Head of caudate nucleus (tissue), 42 donors: ENCODE data around the gene NTN1.

ENCODE experiments used
- DNase-seq, 42 donors: peaks; one replicate each; pipeline versions ENCODE4 v3.0.0 to v3.0.0-alpha.2; 2020 to 2021; ENCODE audit warnings: mixed read lengths in 7 of 42
- intact Hi-C: fragments of 100-400 bp; cut with DNase I; formaldehyde crosslinking; loops from one replicate; pipeline ENCODE4 v1.15.0; 2022

The NTN1 gene

DNA sequence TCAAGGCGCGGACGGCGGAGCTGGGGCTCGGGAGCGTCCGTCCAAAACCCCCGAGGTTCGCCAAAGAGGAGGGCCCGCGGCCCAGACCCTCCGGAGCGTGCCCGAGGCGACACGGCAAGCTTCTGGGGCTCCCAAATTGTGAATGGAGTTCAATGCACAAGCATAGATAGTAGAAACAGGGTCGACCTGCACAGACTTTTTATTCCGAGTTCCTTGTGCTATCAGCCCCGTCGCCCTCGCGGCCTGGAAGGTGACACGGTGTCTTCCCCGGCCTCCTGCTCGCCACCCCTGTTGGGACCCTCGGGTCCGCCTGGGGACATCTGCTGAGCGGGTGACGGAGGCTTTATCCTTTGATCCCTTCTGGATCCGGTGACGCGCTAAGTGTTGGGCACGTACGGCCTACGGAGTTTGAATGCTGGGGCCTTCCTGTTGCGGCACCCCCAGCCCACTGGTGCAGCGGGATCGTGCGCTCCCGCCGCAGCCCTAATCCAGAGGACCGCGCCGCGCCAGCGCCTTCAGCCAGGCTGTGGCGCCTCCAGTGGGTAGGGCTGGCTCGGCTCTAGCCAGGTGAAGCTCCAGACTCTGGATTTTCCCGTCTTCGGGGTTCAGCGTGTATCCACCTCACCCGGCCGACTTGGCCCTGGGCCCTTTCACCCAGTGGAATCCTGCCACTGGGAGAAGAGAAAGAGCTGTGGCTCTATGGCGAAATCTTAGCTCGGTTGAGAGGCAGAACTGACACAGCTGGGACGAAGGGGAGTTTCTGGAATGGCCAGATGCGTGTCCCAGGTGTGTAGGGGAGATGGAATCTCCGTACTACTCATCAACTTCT lies 17.0 kb upstream of the NTN1 start:
- no peak for DNase-seq
- intact Hi-C loops: no loop called here

DNA sequence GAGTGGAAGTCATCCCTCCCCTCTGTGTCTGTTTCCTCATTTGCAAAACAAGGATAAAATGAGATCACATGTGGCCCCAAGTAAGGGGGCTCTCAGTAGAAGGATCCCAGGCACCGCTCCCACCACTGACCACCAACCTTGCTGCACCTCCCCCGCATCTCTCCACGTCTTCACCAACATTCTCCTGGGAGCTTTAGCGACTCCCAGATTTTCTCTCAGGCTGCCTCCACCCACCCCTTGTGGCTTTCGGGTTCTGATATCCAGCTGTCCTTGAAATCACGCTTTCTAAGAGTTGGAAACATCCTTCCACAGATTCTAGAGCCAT lies 16.4 kb upstream of the NTN1 start:
- DNase-seq: no peak
- intact Hi-C loops: no loop called here

DNA sequence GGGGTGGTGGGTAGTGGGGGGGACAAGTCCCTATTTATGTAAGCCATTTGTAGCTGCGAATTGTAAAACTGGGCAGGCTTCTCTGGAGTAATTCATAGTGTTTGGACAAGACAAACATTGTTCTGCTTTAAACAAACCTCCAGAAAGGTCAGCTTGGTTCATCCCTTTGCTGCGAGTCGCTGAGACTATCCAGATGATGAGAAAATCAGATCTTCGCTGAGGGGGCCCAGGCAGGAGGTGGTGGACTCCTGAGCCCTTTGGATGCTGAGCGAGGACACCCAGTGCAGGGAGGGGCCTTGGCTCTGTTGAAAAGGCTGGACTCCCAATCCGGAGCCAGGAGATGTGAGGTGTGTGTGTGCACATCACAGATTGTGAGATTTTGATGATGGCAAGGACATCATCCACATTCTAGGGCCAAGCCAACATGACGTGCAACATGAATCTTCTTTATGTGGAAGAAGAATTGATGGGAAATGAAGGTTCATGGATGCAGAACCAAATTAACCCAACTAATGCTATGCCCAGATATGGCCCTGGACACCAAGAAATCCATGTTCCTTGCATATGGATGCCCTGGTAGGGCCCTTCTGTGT lies 15.0 kb upstream of the NTN1 start:
- no peak for DNase-seq
- intact Hi-C loops: no loop called here

DNA sequence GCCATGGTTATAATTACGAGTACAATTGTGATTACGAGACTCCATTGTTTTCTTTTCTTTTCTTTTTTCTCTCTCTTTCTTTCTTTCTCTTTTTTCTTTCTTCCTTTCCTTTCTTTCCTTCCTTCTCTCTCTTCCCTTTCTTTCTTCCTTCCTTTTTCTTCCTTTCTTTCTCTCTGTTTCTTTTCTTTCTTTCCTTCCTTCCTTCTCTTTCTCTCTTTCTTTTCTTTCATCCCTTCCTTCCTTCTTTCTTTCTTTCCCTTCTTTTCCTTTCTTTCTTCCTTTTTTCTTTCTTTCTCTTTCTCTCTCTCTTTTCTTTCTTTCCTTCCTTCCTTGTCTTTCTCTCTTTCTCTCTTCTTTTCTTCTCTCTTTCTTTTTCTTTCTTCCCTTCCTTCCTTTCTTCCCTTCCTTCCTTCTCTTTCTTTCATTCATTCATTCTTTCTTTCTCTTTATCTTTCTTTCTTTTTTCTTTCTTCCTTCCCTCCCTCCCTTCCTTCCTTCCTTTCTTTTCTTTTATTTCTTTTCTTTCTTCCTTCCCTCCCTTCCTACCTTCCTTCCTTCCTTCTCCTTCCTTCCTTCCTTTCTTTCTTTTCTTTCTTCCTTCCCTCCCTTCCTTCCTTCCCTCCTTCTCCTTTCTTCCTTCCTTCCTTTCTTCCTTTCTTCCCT lies 14.1 kb upstream of the NTN1 start:
- intact Hi-C loops: no loop called here
- DNase-seq: no peak

DNA sequence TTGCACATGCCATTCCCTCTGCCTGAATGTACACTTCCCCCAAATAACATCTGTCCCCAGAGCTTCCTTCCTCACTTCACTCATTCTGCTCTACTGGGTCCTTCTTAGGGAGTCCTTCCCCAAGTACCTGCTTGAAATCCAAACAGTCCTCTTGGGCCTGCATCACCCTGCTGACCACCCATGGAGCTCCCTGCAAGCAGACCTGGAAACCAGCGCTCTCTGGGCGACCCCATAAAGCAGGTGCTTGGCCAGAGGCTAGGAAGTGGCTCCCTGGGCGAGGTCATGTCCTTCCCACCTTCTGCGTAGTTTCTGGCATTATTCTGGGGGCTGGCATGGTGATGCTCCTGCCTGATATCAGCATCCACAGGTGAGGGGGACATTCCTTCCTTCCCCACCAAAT lies 12.2 kb upstream of the NTN1 start:
- intact Hi-C loops: no loop called here
- no peak for DNase-seq

DNA sequence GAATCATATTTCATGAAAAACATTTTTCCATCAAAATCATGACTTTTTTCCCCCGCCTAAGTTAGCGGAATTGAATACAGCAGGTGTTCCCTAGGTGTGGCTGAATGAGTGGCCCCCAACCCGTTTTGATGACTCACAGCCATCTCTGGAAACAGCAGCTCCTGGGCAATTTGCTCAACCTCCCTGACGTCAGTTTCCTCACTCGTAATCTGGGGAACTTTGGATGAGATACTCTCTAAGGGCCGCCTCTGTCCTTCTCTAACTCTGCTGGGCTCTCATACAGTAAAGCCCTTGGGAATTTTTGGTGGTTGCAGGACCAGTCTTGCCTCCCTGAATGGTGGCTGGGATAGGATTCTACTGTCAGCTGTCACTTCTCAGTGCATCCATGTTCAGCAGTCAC lies 11.6 kb upstream of the NTN1 start:
- no peak for DNase-seq
- intact Hi-C loops: no loop called here

DNA sequence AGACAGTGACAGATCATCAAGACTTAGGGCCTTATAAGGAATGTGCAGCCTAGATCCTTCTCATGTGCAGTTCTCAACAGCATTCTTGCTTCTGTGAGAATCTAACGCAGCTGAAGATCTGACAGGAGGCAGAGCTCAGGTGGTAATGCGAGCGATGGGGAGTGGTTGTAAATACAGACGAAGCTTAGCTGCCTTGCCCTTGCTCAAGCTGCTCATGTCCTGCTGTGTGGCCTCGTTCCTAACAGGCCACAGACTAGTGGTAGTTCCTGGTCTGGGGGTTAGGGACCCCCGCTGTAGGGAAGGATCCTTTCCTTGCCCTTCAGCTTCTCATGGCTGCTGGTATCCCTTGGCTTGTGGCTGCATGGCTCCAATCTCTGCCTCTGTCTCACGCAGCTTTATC lies 10.3 kb upstream of the NTN1 start:
- no peak for DNase-seq
- intact Hi-C loops: no loop called here

DNA sequence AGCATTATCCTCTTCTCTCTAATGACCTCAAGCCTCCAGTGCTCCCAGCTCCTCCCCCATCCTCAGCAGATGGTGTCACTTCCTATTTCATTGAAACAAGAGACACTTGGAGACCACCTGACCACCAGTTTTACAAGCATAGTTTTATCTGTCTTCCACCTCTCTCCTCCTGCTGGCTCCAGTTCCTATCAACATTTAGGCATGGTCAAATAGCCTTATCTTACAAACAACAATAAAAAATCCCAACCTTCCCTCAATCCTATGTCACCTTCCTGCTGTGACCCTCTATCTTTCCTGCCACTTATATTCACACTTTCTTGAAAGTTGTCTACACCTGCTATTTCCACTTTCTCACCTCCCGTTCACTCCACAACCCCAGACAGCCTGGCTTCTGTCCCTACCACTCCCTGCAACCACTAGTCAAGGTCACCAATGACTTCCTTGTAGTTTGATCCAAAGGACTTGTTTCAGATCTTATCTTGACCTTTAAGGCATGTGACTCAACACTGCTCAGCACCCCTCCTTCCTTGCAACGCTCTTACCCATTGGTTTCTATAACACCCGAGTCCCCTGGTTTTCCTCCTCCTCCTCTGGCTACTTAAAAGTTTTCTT lies 4.3 kb upstream of the NTN1 start:
- intact Hi-C loops: no loop called here
- DNase-seq: peak in 1 of 42 donors; percentile 7

DNA sequence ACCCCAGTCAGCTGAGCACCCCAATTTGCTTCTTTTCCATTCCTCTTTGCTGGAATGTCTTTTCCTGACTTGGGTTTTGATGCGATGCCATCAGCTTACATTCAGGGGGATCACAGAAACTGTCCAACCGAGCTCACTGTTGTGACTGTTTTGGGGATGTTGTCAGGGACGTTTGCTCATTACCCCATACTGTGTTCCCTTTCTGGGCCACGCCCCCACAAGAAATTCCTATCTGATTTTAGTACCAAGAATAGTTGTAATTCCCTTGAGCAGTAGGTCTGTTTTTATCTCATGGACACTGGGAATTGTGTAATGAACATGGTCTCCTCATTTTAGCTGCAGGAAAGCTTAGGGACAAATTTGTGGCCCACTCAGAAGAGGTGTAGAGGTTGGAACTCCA lies 2.6 kb upstream of the NTN1 start:
- DNase-seq: no peak
- intact Hi-C loops: no loop called here

DNA sequence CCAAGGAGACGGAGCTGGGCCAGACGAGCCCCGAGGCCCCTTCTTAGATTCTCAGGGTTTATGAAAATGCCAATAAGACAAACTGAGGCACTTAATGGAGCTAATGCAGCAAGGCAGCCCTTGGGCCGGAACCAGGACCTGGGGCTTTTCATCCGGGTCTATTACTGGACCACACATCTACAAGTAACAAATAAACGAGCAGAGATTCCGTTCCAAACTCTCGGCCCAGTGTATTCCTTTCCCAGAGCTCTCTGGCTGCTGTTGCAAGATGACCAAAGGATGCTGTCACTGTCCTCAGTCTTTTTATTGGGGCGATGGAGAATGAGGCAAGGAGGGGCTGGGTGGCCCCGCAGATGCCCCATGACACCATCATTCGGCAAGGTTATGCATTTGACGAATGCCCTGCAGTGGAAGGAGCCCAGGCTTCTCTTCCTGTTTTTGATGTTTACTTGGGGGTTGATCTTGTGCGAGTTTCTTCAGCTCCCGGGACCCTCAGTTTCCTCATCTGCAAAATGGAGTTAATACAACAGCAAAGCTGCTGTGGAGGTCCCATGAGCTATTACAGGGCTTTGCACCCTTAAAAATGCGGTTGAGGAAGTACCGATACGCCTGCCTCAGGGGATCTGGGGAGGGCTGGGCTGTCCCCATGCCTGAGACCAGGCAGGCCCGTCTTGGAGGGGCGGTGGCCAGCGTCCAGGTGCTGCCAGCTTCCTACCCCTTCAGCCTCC lies 1.1 kb upstream of the NTN1 start:
- intact Hi-C loops: no loop called here

DNA sequence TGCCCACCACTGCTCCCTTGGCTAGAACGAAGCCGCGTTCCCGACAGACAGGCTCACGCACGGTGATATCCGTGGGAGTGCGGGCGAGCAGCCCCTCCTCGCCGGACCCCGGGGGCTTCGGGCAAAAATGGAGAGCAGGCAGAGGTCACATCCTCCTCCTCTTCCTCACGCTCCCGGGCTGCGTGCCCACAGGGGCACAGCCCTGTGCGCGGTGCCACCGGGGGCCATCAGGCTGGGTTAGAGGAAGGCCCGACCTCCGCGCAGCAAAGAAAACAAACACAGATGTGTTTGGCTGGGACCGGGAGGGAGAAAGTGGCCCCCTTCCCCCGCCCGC lies 519 bp upstream of the NTN1 start:
- intact Hi-C loops: no loop called here
- no peak for DNase-seq

More for the DNA sequence above, 1.1 kb upstream of the NTN1 start:
- DNase-seq: peak in 1 of 42 donors; percentile 9

DNA sequence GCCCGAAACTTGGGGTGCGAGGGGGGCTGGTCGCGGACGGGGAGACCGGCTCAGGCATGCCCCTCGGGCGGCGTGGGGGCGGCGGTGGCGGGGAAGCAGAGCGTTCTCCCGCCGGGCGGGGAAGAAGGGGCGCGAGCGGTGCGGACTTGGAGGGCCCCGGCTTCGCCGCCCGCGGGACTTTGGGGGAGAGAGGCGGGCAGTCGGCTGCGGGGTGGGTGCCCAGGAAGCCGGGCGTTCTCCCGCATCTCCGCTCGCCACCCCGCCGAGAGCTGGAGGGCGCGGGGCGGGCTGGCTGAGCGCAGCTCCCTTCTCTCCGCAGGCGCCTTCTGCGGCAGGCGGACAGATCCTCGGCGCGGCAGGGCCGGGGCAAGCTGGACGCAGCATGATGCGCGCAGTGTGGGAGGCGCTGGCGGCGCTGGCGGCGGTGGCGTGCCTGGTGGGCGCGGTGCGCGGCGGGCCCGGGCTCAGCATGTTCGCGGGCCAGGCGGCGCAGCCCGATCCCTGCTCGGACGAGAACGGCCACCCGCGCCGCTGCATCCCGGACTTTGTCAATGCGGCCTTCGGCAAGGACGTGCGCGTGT lies 772 bp downstream of the NTN1 start:
- DNase-seq: peak in 3 of 42 donors; percentile 4 to 33 (median 14)
- intact Hi-C loops: no loop called here

DNA sequence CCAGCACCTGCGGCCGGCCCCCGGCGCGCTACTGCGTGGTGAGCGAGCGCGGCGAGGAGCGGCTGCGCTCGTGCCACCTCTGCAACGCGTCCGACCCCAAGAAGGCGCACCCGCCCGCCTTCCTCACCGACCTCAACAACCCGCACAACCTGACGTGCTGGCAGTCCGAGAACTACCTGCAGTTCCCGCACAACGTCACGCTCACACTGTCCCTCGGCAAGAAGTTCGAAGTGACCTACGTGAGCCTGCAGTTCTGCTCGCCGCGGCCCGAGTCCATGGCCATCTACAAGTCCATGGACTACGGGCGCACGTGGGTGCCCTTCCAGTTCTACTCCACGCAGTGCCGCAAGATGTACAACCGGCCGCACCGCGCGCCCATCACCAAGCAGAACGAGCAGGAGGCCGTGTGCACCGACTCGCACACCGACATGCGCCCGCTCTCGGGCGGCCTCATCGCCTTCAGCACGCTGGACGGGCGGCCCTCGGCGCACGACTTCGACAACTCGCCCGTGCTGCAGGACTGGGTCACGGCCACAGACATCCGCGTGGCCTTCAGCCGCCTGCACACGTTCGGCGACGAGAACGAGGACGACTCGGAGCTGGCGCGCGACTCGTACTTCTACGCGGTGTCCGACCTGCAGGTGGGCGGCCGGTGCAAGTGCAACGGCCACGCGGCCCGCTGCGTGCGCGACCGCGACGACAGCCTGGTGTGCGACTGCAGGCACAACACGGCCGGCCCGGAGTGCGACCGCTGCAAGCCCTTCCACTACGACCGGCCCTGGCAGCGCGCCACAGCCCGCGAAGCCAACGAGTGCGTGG lies 1.5 kb downstream of the NTN1 start:
- peak in 4 of 42 donors; percentile 13 to 44 (median 24) for DNase-seq
- intact Hi-C loops: no loop called here

DNA sequence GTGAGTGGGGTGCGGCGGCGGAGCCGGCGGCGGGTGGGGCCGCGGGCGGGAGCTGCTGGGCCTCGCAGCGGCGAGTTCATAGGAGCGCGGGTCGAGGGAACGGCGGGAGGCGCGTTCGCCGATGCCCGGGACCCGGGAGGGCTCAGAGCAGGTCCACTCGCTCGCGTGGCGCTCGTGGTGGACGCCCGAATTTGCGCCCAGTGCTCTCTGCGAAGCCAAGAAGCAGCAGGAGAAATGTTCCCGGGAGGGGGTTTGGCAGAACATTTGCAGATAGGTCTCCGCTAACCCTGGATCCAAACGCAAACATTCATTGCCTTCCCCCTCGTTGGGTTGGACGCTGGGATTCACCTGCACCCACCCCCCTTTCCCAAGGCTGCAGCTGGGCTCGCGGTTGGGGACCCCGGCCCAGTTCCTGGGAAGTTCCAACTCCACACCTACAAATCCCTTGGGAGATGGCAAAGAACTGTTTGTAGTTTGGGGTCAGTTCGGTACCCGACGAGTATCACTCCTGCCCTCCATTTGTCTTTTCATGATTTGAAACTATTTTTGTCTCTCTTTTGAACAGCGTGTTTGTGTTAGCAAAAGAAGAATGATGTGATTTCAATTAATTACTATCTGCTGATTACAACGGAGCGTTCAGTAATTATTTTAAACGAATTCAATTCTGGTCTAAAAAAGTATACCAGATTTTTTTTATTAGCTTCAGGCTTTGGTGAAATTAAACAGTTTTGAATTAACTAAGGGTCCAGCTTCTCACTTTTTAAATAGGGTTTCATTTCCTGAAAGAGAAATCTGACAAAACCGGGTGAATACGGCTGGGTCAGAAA lies 2.3 kb downstream of the NTN1 start:
- DNase-seq: no peak
- intact Hi-C loops: no loop called here

DNA sequence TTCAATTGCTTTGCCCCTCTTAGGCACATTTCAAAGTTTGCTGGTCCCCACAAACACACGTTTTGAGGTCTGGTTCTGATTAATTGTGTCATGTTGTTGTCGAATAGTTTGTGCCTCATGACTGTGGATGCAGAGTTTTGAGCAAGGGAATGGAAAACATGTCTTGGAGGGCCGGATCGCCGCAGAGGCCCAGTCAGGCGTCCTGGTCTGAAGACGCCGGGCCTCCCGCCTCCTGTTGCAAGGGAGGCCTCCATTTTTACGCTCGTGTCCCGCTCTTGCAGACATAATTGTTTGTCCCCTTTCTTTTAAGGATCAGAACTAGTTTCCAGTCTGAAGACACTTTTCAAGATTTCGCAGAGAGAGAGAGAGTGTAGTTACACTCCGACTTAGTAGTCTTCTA lies 3.2 kb downstream of the NTN1 start:
- intact Hi-C loops: no loop called here

DNA sequence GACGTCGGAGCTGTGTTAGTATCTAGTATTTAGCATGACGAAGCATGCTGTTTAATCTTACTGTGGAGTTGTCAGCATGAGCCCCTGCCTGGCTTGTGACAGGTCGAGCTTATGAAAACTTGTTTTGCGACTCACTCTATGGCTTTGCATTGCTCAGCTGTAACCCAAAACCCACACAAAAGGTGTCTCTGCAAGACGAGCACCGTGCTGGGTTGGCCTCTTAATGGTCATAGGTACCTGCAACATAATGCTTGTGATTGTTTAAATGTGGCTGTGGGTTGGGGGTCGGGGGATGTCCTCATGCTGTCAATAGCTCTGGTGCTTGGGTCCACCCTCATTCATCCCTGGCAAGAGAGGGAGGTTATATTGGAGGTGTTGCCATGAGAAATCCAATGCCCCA lies 5.4 kb downstream of the NTN1 start:
- intact Hi-C loops: no loop called here
- peak in 1 of 42 donors; percentile 22 for DNase-seq

More for the DNA sequence above, 3.2 kb downstream of the NTN1 start:
- DNase-seq: peak in 2 of 42 donors; percentile 12 to 28

DNA sequence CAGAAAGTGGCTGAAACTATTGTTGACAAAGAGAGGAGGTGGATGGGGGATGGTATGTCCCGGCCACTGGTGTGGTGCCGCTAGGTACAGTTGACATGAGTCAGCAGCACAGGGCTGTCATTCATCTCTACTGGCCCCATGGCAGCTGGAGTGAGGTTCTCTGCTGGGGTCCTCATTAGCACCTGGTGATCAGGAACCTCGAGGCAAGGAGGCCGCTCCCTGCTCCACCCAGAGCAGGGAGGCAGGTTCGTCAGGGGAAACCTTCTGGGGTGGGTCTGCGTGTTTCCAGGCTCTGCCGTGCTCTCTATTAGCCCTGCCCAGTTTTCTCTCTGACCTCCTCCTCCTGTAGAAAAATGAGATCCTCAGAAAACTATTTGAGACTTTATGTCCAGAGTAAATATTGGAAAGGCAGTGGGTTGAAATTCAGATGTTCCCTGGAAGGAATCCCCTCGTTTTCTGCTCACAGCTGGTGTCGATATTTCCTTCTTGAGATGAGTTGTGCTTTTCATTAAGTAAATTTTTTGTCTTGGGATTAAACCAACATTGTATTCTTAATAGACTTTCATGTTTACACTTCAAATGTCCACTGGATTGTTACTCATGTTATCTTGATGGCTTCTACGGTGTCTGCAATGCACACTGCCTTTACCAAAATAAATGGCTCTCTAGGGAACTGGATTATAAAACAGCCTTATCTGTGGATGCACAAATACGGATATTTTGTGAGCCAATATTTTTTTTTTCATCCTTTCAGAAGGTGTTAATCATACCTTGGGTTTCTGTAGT lies 7.1 kb downstream of the NTN1 start:
- intact Hi-C loops: no loop called here

More for the DNA sequence above, 7.1 kb downstream of the NTN1 start:
- peak in 1 of 42 donors; percentile 31 for DNase-seq
